PC-3 (cell line): ENCODE data around the gene FRMD5. TPM values are rescaled to one million over a fixed set of nuclear protein-coding genes. Genes with fewer than 3 reads are reported as not detected.

Source experiments
- ATAC-seq: fragments of 200-7000 bp; cut with Tn5 transposase; 2 replicates; pipeline ENCODE4 v1.9.1; 2020; ENCODE audit warnings: mild to moderate bottlenecking, moderate library complexity
- BruUV-seq: library from RNA; stranded (reverse); fragments of 400-500 nt; replicated peaks from 2 replicates; lab custom pipeline; 2021; lab: Mats Ljungman, UMichigan
- CTCF ChIA-PET: fragments of 300-600 bp; sonication (Branson Sonifier 250); formaldehyde crosslinking; loops from one replicate; lab custom pipeline; 2022; ENCODE audit warnings: antibody characterized with exemption; lab: Charles Lee
- POLR2A ChIA-PET: fragments of 300-600 bp; sonication (Branson Sonifier 250); formaldehyde crosslinking; loops from one replicate; lab custom pipeline; 2022; ENCODE audit warnings: antibody characterized with exemption; ENCODE audit not compliant: unreplicated experiment; lab: Charles Lee
- DNase-seq: peaks from one replicate; pipeline ENCODE4 v3.0.0-alpha.2; 2015
- H2AFZ ChIP-seq: fragments of 300-600 bp; sonication (generic); 2 replicates; pipeline ENCODE4 v1.6.0; 2016; ENCODE audit warnings: antibody characterized with exemption, low read length
- H3F3A ChIP-seq: fragments of 300-600 bp; sonication (generic); one replicate; pipeline ENCODE4 v1.6.0; 2017; ENCODE audit warnings: antibody characterized with exemption, low read length, control low read depth, mild to moderate bottlenecking; ENCODE audit not compliant: unreplicated experiment
- H3K27ac ChIP-seq: fragments of 300-600 bp; sonication (generic); 2 replicates; pipeline ENCODE4 v1.5.1; 2016; ENCODE audit warnings: mild to moderate bottlenecking, low read length
- H3K27me3 ChIP-seq: fragments of 300-600 bp; sonication (generic); 2 replicates; pipeline ENCODE4 v1.6.1; 2016; ENCODE audit warnings: low read length, mixed read lengths
- H3K36me3 ChIP-seq: fragments of 300-600 bp; sonication (generic); 2 replicates; pipeline ENCODE4 v1.6.1; 2016; ENCODE audit warnings: low read depth, mixed run types, low read length, mixed read lengths
- H3K4me1 ChIP-seq: fragments of 300-600 bp; sonication (generic); 2 replicates; pipeline ENCODE4 v1.5.1; 2016; ENCODE audit warnings: low read length; ENCODE audit not compliant: insufficient read depth
- H3K4me2 ChIP-seq: fragments of 300-600 bp; sonication (generic); 2 replicates; pipeline ENCODE4 v1.6.0; 2016; ENCODE audit warnings: low read length
- H3K4me3 ChIP-seq: fragments of 300-600 bp; sonication (generic); 2 replicates; pipeline ENCODE4 v1.5.1; 2016; ENCODE audit warnings: mild to moderate bottlenecking, low read length, mixed read lengths
- H3K79me2 ChIP-seq: fragments of 300-600 bp; sonication (generic); 2 replicates; pipeline ENCODE4 v1.6.1; 2017; ENCODE audit warnings: low read length, mixed read lengths
- H3K9ac ChIP-seq: fragments of 300-600 bp; sonication (generic); 2 replicates; pipeline ENCODE4 v1.6.0; 2016; ENCODE audit warnings: mild to moderate bottlenecking, low read length
- H3K9me2 ChIP-seq: fragments of 300-600 bp; sonication (generic); replicated peaks from 2 replicates; pipeline ENCODE4 v1.6.1; 2016; ENCODE audit warnings: mixed run types, low read length, mixed read lengths
- H3K9me3 ChIP-seq: fragments of 300-600 bp; sonication (generic); 2 replicates; pipeline ENCODE4 v1.6.1; 2016; ENCODE audit warnings: low read length, mixed read lengths
- H4K20me1 ChIP-seq: fragments of 300-600 bp; sonication (generic); 2 replicates; pipeline ENCODE4 v1.6.1; 2016; ENCODE audit warnings: low read length, mixed read lengths
- CTCF ChIP-seq: fragments of 300-600 bp; sonication (generic); conservative IDR thresholded peaks from 2 replicates; pipeline ENCODE4 v1.5.1; 2017; ENCODE audit warnings: antibody characterized with exemption, low read depth, mild to moderate bottlenecking, low read length
- EZH2 ChIP-seq: fragments of 300-600 bp; sonication (generic); IDR thresholded peaks from one replicate; pipeline ENCODE4 v1.6.1; 2017; ENCODE audit warnings: antibody characterized with exemption, mild to moderate bottlenecking, low read length; ENCODE audit not compliant: unreplicated experiment
- EZH2phosphoT487 ChIP-seq: fragments of 300-600 bp; sonication (generic); IDR thresholded peaks from 2 replicates; pipeline ENCODE4 v1.6.1; 2018; ENCODE audit warnings: mild to moderate bottlenecking, antibody characterized with exemption, low read length, borderline replicate concordance
- intact Hi-C: fragments of 100-400 bp; cut with micrococcal nuclease; formaldehyde crosslinking; loops from 2 replicates; pipeline ENCODE4 v1.9.0; 2023
- total RNA-seq: library from RNA; depleted of rRNA; stranded (reverse); fragments of >200 nt; gene quantifications from 2 replicates; pipeline ENCODE4 v1.2.3, GENCODE V29; 2014

The FRMD5 gene
- total RNA-seq, 1 experiment from 2014 or later, result 8.7 TPM

- Histone ChIP-seq H3K36me3 (no peaks in the 10 kb centered on the region), H3K27me3 (no peaks in the 10 kb centered on the region), H3K79me2 (no peaks in the 10 kb centered on the region), H3K9me3 (no peaks in the 10 kb centered on the region), H3K27ac (no peak overlapping the region), H3F3A (no peaks in the 10 kb centered on the region), H4K20me1 (no peaks in the 10 kb centered on the region), H3K9me2 (no peaks in the 10 kb centered on the region), H3K4me1 (peaks cover 19% of the 10 kb centered on the region), H3K9ac (no peak overlapping the region), H2AFZ (no peak overlapping the region), H3K4me2 (no peak overlapping the region), H3K4me3 (no peak overlapping the region)
- ATAC-seq, result peak; percentile 26; the same call in 1 of the 2 replicates
- no peak for TF ChIP-seq EZH2phosphoT487
- peak; percentile 40 for DNase-seq
- ChIA-PET CTCF (interaction anchor here (0.7 kb wide), 1 partner anchor 17 kb away, joined by 3 read pairs; no protein-coding TSS in a partner anchor), POLR2A (no interaction called here)
- intact Hi-C loops, result no loop called here
- BruUV-seq, result no TSS peak
These were observed 102.8 kb downstream of the FRMD5 start for GRCh38 chr15:44092221-44092620.

GRCh38 chr15:44087578-44088465, 107.2 kb downstream of the FRMD5 start:
- Histone ChIP-seq H3K27ac (peak overlapping the region; percentile 64), H3K4me1 (peaks cover 33% of the 10 kb centered on the region), H3K9me2 (no peaks in the 10 kb centered on the region), H3K27me3 (no peaks in the 10 kb centered on the region), H3K9me3 (no peaks in the 10 kb centered on the region), H3F3A (no peaks in the 10 kb centered on the region), H2AFZ (0 out of 2 replicates have a peak overlapping the region, but pooled peaks have one; percentile 8), H3K79me2 (no peaks in the 10 kb centered on the region), H3K36me3 (no peaks in the 10 kb centered on the region), H3K4me2 (peak overlapping the region; percentile 38), H4K20me1 (no peaks in the 10 kb centered on the region), H3K9ac (0 out of 2 replicates have a peak overlapping the region, but pooled peaks have one; percentile 3), H3K4me3 (no peak overlapping the region)
- BruUV-seq, result no TSS peak
- intact Hi-C loops, result no loop called here
- DNase-seq, result peak; percentile 90
- TF ChIP-seq CTCF (no peak), EZH2 (no peak), EZH2phosphoT487 (no peak)
- peak; percentile 93 for ATAC-seq
- CTCF ChIA-PET, result no interaction called here
- POLR2A ChIA-PET, result no interaction called here

- Histone ChIP-seq H2AFZ (peak overlapping the region; percentile 46; the same call in 1 of the 2 replicates), H3K79me2 (no peaks in the 10 kb centered on the region), H3K27me3 (no peaks in the 10 kb centered on the region), H3K4me3 (no peak overlapping the region), H3K9me3 (no peaks in the 10 kb centered on the region), H3K4me1 (peaks cover 33% of the 10 kb centered on the region), H3K36me3 (no peaks in the 10 kb centered on the region), H3K4me2 (peak overlapping the region; percentile 20), H4K20me1 (no peaks in the 10 kb centered on the region), H3K27ac (no peak overlapping the region), H3K9me2 (no peaks in the 10 kb centered on the region), H3F3A (no peaks in the 10 kb centered on the region), H3K9ac (no peak overlapping the region)
- TF ChIP-seq EZH2phosphoT487, result no peak
- TF ChIP-seq EZH2, result no peak
- no peak for TF ChIP-seq CTCF
- ATAC-seq (no peak), DNase-seq (peak; percentile 53)
- ChIA-PET CTCF (no interaction called here), POLR2A (no interaction called here)
- intact Hi-C loops, result no loop called here
- no TSS peak for BruUV-seq
These were observed 110.3 kb downstream of the FRMD5 start for GRCh38 chr15:44084770-44085169.
